Lung (tissue), 10 donors: ENCODE results near the gene RIMBP3B. TPM values are rescaled to one million over a fixed set of nuclear protein-coding genes. Genes with fewer than 3 reads are reported as not detected.
"Not testable (repeated sequence)": the region's sequence is repeated elsewhere in the genome, so short reads cannot be mapped to it uniquely, and the experiment has no call there.

Experiments
- ATAC-seq: fragments of 200-7000 bp; cut with Tn5 transposase; one replicate; pipeline ENCODE4 v1.9.1; 2020; ENCODE audit warnings: moderate number of reproducible peaks; ENCODE audit not compliant: insufficient read depth, low FRiP score
- DNase-seq, 3 donors: peaks; one replicate each; pipeline ENCODE4 v3.0.0-alpha.2; 2013 to 2017
- H3K27ac ChIP-seq, 2 donors: one replicate each; pipeline ENCODE4 v1.5.1; 2013; ENCODE audit warnings: mild to moderate bottlenecking in 2 of 2, moderate library complexity in 2 of 2, control low read depth in 1 of 2, inconsistent platforms in 1 of 2, low read depth in 1 of 2, low read length in 1 of 2
- H3K27me3 ChIP-seq, 3 donors: one replicate each; pipeline ENCODE4 v1.5.1; 2013; ENCODE audit warnings: low read length in 2 of 3; ENCODE audit not compliant: control insufficient read depth in 3 of 3, insufficient read depth in 3 of 3
- H3K36me3 ChIP-seq, 4 donors: one replicate each; pipeline ENCODE4 v1.5.1; 2013; ENCODE audit warnings: low read length in 4 of 4, mild to moderate bottlenecking in 1 of 4, moderate library complexity in 1 of 4; ENCODE audit not compliant: control insufficient read depth in 4 of 4, insufficient read depth in 4 of 4
- H3K4me1 ChIP-seq, 5 donors: one replicate each; pipeline ENCODE4 v1.5.1; 2013; ENCODE audit warnings: low read length in 5 of 5, mild to moderate bottlenecking in 2 of 5, moderate library complexity in 1 of 5; ENCODE audit not compliant: control insufficient read depth in 5 of 5, insufficient read depth in 5 of 5
- H3K4me3 ChIP-seq: one replicate; pipeline ENCODE4 v1.5.1; 2013; ENCODE audit warnings: mild to moderate bottlenecking, control low read depth, moderate library complexity
- H3K9ac ChIP-seq, 2 donors: one replicate each; pipeline ENCODE4 v1.5.1; 2013; ENCODE audit warnings: low read length in 2 of 2, control low read depth in 1 of 2; ENCODE audit not compliant: insufficient read depth in 1 of 2
- H3K9me3 ChIP-seq, 4 donors: one replicate each; pipeline ENCODE4 v1.5.1; 2013; ENCODE audit warnings: low read length in 3 of 4, mild to moderate bottlenecking in 1 of 4, moderate library complexity in 1 of 4; ENCODE audit not compliant: control insufficient read depth in 4 of 4, insufficient read depth in 3 of 4
- WGBS, 2 donors: extraction: QIAGEN DNeasy Blood & Tissue Kit; methylation state at CpG; one replicate each; pipeline ENCODE4 v1.1.7; 2013; 5-methylcytosine and 5-hydroxymethylcytosine counted together
- polyA plus RNA-seq, 2 donors: library from polyadenylated mRNA; stranded (reverse); fragments of 200-250 nt; gene quantifications; one replicate each; pipeline ENCODE4 v1.2.1, GENCODE V29; 2013
- total RNA-seq, 2 donors: library from RNA; depleted of rRNA in 1 of 2; stranded (reverse); fragments of >200 nt in 1 of 2; gene quantifications; one replicate each; pipeline ENCODE4 v1.2.1, GENCODE V29; 2014 to 2021
- donor health status: Bipolar disorder and iron deficiency.
- donor health status: healthy.
- donor health status: DM: yes; HTN: yes; CAD: no.

Gene RIMBP3B
- total and polyA plus RNA-seq, 4 donors, result 0.08 to 0.21 (median 0.09) TPM; not detected in 1

GRCh38 chr22:21365337-21365736 is 18.2 kb upstream of the RIMBP3B start:
- 75% methylated on average over 1 of the region's 4 CpGs; no CpG with 5 or more reads in 1 of the 2 donors for WGBS, 2 donors
- H3K27ac ChIP-seq, H3K36me3 ChIP-seq, H3K4me3 ChIP-seq, H3K9me3 ChIP-seq, ATAC-seq, DNase-seq, H3K4me1 ChIP-seq, H3K9ac ChIP-seq, H3K27me3 ChIP-seq: not testable (repeated sequence)

GRCh38 chr22:21368603-21369310 is 14.8 kb upstream of the RIMBP3B start:
- 96 to 100% methylated on average over 3 of the region's 12 CpGs for WGBS, 2 donors
- not testable (repeated sequence) for DNase-seq, H3K27ac ChIP-seq, H3K36me3 ChIP-seq, H3K27me3 ChIP-seq, H3K9ac ChIP-seq, H3K9me3 ChIP-seq, H3K4me3 ChIP-seq, ATAC-seq, H3K4me1 ChIP-seq

- H3K36me3 ChIP-seq, H3K4me1 ChIP-seq, H3K9ac ChIP-seq, H3K4me3 ChIP-seq, ATAC-seq, H3K9me3 ChIP-seq, DNase-seq, H3K27ac ChIP-seq, H3K27me3 ChIP-seq: not testable (repeated sequence)
- WGBS, 2 donors, result no CpG with 5 or more reads among the region's 4 CpGs
These were observed 7.7 kb upstream of the RIMBP3B start for GRCh38 chr22:21375880-21376279.

- not testable (repeated sequence) for H3K9ac ChIP-seq, H3K27ac ChIP-seq, H3K4me3 ChIP-seq, H3K4me1 ChIP-seq, H3K9me3 ChIP-seq, H3K36me3 ChIP-seq, DNase-seq, H3K27me3 ChIP-seq
- ATAC-seq, result peak; percentile 55
- WGBS, 2 donors, result no CpG with 5 or more reads among the region's 79 CpGs
These were observed 1.2 kb downstream of the RIMBP3B start for GRCh38 chr22:21384468-21385357.

GRCh38 chr22:21389480-21389879 is 5.9 kb downstream of the RIMBP3B start:
- not testable (repeated sequence) for H3K9me3 ChIP-seq, H3K9ac ChIP-seq, H3K27ac ChIP-seq, ATAC-seq, H3K36me3 ChIP-seq, DNase-seq, H3K4me1 ChIP-seq, H3K27me3 ChIP-seq, H3K4me3 ChIP-seq
- no CpG with 5 or more reads among the region's 7 CpGs for WGBS, 2 donors

GRCh38 chr22:21390013-21390412 is 6.5 kb downstream of the RIMBP3B start:
- WGBS, 2 donors, result no CpG with 5 or more reads among the region's 9 CpGs
- not testable (repeated sequence) for H3K36me3 ChIP-seq, H3K9me3 ChIP-seq, H3K9ac ChIP-seq, H3K4me3 ChIP-seq, H3K27me3 ChIP-seq, DNase-seq, H3K4me1 ChIP-seq, H3K27ac ChIP-seq, ATAC-seq

- H3K4me1 ChIP-seq, DNase-seq, H3K27me3 ChIP-seq, ATAC-seq, H3K4me3 ChIP-seq, H3K36me3 ChIP-seq, H3K9ac ChIP-seq, H3K9me3 ChIP-seq, H3K27ac ChIP-seq: not testable (repeated sequence)
- WGBS, 2 donors, result no CpG with 5 or more reads among the region's 7 CpGs
These were observed 11.1 kb downstream of the RIMBP3B start for GRCh38 chr22:21394613-21395012.
